Brain microvascular endothelial cell (primary cell): Measurements from ENCODE around the gene INSR.

Experiments
- DNase-seq: peaks from one replicate; pipeline ENCODE4 v3.0.0-alpha.2; 2020
- H3K27ac ChIP-seq: fragments of 250-450 bp; sonication (Bioruptor Pico); 2 replicates; pipeline ENCODE4 v1.5.1; 2020; ENCODE audit warnings: mild to moderate bottlenecking, moderate library complexity
- H3K27me3 ChIP-seq: fragments of 250-450 bp; sonication (Bioruptor Pico); replicated peaks from 2 replicates; pipeline ENCODE4 v1.5.1; 2020; ENCODE audit warnings: mild to moderate bottlenecking
- H3K36me3 ChIP-seq: fragments of 250-450 bp; sonication (Bioruptor Pico); replicated peaks from 2 replicates; pipeline ENCODE4 v1.5.1; 2020; ENCODE audit warnings: mild to moderate bottlenecking
- H3K4me3 ChIP-seq: 2 replicates; pipeline ENCODE4 v1.5.1; 2011; ENCODE audit warnings: low read depth, mild to moderate bottlenecking, control low read depth, low read length, moderate library complexity
- in situ Hi-C: cut with HindIII; loops from 2 replicates; pipeline ENCODE4 v1.10.0; 2017; ENCODE audit warnings: low sequenced_read_pairs, low pct_ligation_motif_present
- TF ChIP-seq, protein P1 (sequence below): IDR thresholded peaks from 2 replicates; pipeline ENCODE4 v1.5.1; 2011; ENCODE audit warnings: low read depth, mild to moderate bottlenecking, moderate library complexity, low read length, control low read depth, inconsistent platforms; ENCODE audit errors: missing control alignments

Gene INSR

DNA sequence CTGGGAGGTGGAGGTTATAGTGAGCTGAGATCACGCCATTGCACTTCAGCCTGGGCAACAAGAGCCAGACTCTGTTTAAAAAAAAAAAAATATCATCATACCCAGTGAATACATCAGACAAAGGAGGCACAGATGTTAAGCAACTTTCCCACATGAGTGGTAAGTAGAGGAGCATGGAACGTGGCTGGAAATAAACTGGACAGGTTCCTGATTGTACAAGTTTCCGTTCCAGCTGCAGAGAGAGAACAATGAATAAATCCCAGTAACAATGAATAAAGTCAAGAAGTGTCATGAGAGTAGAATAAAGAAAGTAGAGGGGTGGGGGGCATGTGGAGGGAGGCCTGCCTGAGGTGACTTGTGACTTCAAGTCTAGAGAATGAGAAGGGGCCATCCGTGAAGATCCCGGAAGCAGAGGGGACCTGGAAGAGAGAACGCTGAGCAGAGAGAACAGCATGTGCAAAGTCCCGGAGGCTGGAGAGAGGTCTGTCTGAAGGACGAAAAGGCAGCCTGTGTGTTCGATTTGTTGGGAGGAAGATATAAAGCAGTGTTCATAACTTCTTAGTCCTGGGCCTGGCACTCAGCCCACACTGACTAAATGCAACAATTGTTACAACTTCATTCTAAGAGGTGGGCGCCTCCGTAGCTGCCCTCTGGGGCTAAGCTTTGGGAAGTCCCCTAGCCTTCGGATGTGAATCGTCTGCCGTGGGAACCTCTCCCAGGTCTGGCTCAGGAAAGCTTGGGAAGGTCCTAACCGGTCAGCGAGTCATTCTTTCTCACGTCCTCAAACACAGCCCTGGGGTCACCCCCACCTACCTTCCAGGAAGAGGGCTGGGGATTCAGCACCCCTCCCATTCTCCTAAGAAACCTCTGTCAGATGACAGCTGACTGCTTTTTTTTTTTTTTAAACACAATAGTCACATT, 39.2 kb upstream of the INSR start:
- no peak for DNase-seq
- TF ChIP-seq, protein P1, sequence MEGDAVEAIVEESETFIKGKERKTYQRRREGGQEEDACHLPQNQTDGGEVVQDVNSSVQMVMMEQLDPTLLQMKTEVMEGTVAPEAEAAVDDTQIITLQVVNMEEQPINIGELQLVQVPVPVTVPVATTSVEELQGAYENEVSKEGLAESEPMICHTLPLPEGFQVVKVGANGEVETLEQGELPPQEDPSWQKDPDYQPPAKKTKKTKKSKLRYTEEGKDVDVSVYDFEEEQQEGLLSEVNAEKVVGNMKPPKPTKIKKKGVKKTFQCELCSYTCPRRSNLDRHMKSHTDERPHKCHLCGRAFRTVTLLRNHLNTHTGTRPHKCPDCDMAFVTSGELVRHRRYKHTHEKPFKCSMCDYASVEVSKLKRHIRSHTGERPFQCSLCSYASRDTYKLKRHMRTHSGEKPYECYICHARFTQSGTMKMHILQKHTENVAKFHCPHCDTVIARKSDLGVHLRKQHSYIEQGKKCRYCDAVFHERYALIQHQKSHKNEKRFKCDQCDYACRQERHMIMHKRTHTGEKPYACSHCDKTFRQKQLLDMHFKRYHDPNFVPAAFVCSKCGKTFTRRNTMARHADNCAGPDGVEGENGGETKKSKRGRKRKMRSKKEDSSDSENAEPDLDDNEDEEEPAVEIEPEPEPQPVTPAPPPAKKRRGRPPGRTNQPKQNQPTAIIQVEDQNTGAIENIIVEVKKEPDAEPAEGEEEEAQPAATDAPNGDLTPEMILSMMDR = no peak
- Histone ChIP-seq H3K4me3 (no peak overlapping the region), H3K27me3 (no peaks in the 10 kb centered on the region), H3K27ac (no peak overlapping the region), H3K36me3 (no peaks in the 10 kb centered on the region)
- in situ Hi-C loops = no loop called here

DNA sequence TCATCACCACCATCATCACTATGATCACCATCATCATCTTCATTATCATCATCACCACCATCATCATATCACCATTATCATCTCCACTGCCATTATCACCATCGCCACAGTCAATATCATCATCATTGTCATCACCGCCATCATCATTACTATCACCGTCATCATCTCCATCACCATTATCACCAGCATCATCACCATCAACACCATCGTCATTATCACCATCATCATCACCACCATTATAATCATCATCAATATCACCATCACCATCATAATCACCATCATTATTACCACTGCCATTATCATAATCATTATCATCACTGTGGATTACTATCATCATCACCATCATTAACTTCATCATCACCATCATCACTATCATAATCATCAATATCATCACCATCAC, 37.2 kb upstream of the INSR start:
- no peak overlapping the region for H3K27ac ChIP-seq
- H3K36me3 ChIP-seq = no peaks in the 10 kb centered on the region
- H3K27me3 ChIP-seq = no peaks in the 10 kb centered on the region
- no peak for DNase-seq
- in situ Hi-C loops = no loop called here
- TF ChIP-seq, protein P1 = no peak
- H3K4me3 ChIP-seq = no peak overlapping the region

DNA sequence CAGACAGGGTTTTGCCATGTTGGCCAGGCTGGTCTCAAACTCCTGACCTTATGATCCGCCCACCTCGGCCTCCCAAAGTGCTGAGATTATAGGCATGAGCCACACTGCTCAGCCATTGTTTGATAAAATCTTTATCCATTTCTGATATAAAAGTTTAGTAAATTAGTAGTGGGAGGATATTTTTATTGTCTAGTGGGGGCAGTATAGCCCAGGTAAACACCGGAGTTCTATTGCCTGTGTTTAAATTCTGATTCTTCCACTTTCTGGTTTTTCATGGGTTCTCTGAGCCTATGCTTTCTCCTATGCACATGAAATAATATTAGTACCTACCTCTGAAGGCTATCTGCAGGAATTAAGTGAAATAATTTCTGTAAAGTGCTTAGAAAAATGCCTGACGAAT, 34.4 kb upstream of the INSR start:
- Histone ChIP-seq H3K36me3 (no peaks in the 10 kb centered on the region), H3K4me3 (no peak overlapping the region), H3K27ac (no peak overlapping the region), H3K27me3 (no peaks in the 10 kb centered on the region)
- DNase-seq = no peak
- in situ Hi-C loops = no loop called here
- TF ChIP-seq, protein P1 = no peak

DNA sequence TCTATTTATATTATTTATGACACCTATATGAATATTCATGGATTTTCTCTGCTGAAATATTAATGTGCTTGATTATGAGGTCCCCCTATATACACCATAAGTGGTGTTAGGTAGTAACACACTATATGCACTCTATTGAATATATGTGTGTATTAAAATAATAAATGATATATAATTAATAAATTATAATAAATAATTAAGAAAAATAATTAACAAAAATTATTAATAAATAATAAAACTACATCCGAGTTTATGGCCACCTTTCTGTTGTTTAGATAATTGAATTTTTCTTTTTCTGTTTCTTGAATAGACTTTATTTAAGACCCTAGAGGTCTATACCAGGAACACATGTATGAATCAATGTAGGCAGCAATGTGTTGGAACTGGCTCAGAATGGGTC, 33.6 kb upstream of the INSR start:
- H3K36me3 ChIP-seq = no peaks in the 10 kb centered on the region
- no peak overlapping the region for H3K4me3 ChIP-seq
- H3K27ac ChIP-seq = no peak overlapping the region
- in situ Hi-C loops = no loop called here
- H3K27me3 ChIP-seq = no peaks in the 10 kb centered on the region
- TF ChIP-seq, protein P1 = no peak
- DNase-seq = no peak

DNA sequence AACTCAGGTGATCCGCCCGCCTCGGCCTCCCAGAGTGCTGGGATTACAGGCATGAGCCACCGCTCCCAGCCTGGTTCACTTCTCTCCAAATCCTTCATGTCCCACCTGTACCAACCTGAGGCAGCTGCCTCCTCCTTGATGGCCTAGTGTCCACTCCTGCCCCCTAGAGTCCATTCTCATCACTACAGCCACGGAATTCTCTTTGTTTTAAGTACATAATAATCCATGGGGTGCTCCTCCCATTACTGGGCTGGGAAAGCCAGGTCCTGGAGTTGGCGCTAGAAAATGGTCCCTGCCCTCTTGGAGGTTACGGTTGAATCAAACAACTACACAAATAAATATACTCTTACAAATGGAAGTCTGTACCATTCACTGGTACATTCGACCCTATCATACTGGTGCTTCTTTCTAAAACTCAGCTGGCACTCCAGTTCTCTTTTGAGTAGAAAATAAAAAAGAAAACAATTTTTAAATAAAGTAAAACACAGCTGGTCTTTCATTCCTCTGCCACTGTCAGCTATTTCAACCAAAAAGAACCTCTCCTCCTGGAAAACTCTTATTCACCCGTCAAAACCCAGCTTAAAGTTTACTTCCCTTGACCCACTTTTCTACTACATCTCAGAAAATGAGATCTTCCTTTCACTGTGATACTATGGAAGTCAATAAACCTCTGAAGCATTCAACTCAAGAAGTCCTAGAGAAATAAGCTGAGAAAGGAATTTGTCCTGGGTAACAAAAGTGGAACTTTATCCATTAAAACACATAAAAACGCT, 32.1 kb upstream of the INSR start:
- Histone ChIP-seq H3K36me3 (no peaks in the 10 kb centered on the region), H3K27ac (no peak overlapping the region), H3K27me3 (no peaks in the 10 kb centered on the region), H3K4me3 (no peak overlapping the region)
- DNase-seq = peak; percentile 10
- TF ChIP-seq, protein P1 = peak; percentile 44
- in situ Hi-C loops = no loop called here
